Stimulated activated effector memory CD8-positive, alpha-beta T cell treated with anti-CD3 and anti-CD28 coated beads, Interleukin-12 subunit alpha, Interleukin-12 subunit beta, amount 100 ng/mL, for 72 hours (primary cell): ENCODE data around the gene LNP1.
A peak's percentile ranks its signal among the peaks of the same experiment; 100 is the strongest.
"Not testable (repeated sequence)": the region's sequence is repeated elsewhere in the genome, so short reads cannot be mapped to it uniquely, and the experiment has no call there.

ENCODE experiments used
- ATAC-seq: fragments of 150-1000 bp; cut with Tn5 transposase; 2 replicates; pipeline ENCODE4 v1.10.0; 2021
- DNase-seq, 2 donors: peaks; one replicate each; pipeline ENCODE4 v3.0.0; 2021 to 2022; ENCODE audit warnings: low spot score in 2 of 2
- H3K27ac Mint-ChIP-seq: one replicate; pipeline ENCODE4 v1.8.0; 2022; ENCODE audit warnings: mild to moderate bottlenecking, mixed read lengths
- H3K36me3 Mint-ChIP-seq: one replicate; pipeline ENCODE4 v1.8.0; 2022; ENCODE audit warnings: mild to moderate bottlenecking, mixed read lengths
- H3K4me1 Mint-ChIP-seq: one replicate; pipeline ENCODE4 v1.8.0; 2022; ENCODE audit warnings: mixed read lengths
- H3K4me3 Mint-ChIP-seq: one replicate; pipeline ENCODE4 v1.8.0; 2022; ENCODE audit warnings: mild to moderate bottlenecking, mixed read lengths
- H3K9me3 Mint-ChIP-seq: one replicate; pipeline ENCODE4 v1.8.0; 2022; ENCODE audit warnings: mixed read lengths

Gene LNP1

GRCh38 chr3:100400780-100401673, at the start of gene LNP1, which contains the start of gene TOMM70:
Gene LNP1 (plus strand): TSS chr3:100401539. CDS start chr3:100429730, 28,191 bp downstream.
Gene TOMM70 (minus strand): TSS chr3:100401089. CDS start chr3:100400949, 140 bp downstream.
- Mint-ChIP-seq H3K36me3 (peaks cover 33% of the 10 kb centered on the region), H3K27ac (peak within 1 kb of the TSS; percentile 98), H3K9me3 (no peaks in the 10 kb centered on the region), H3K4me3 (peak within 1 kb of the TSS; percentile 90), H3K4me1 (peaks cover 43% of the 10 kb centered on the region)
- DNase-seq (peak; percentile 86 to 98), ATAC-seq (peak; percentile 93)

GRCh38 chr3:100351770-100352169, 49.6 kb upstream of the LNP1 start:
- H3K36me3 Mint-ChIP-seq, result peaks cover 88% of the 10 kb centered on the region
- not testable (repeated sequence) for ATAC-seq, DNase-seq, H3K9me3 Mint-ChIP-seq, H3K4me1 Mint-ChIP-seq, H3K4me3 Mint-ChIP-seq, H3K27ac Mint-ChIP-seq

GRCh38 chr3:100352296-100353231, 48.8 kb upstream of the LNP1 start:
- Mint-ChIP-seq H3K4me3 (no peak overlapping the region), H3K36me3 (peaks cover 86% of the 10 kb centered on the region), H3K4me1 (no peaks in the 10 kb centered on the region), H3K27ac (no peak overlapping the region), H3K9me3 (no peaks in the 10 kb centered on the region)
- DNase-seq (no peak), ATAC-seq (no peak)

- no peak overlapping the region for H3K4me3 Mint-ChIP-seq
- ATAC-seq (no peak), DNase-seq (no peak)
Measured at GRCh38 chr3:100354850-100355249, 46.5 kb upstream of the LNP1 start.

GRCh38 chr3:100358413-100358812, 42.9 kb upstream of the LNP1 start:
- no peak overlapping the region for H3K4me3 Mint-ChIP-seq
- H3K9me3 Mint-ChIP-seq, result peaks cover 2% of the 10 kb centered on the region
- no peak overlapping the region for H3K27ac Mint-ChIP-seq
- H3K36me3 Mint-ChIP-seq, result peaks cover 79% of the 10 kb centered on the region
- DNase-seq (no peak), ATAC-seq (no peak)
- no peaks in the 10 kb centered on the region for H3K4me1 Mint-ChIP-seq

More at GRCh38 chr3:100354850-100355249, 46.5 kb upstream of the LNP1 start:
- Mint-ChIP-seq H3K27ac (peak overlapping the region; percentile 42), H3K9me3 (no peaks in the 10 kb centered on the region), H3K4me1 (no peaks in the 10 kb centered on the region), H3K36me3 (peaks cover 82% of the 10 kb centered on the region)

GRCh38 chr3:100359035-100359434, 42.3 kb upstream of the LNP1 start:
- H3K27ac Mint-ChIP-seq, result peak overlapping the region; percentile 6
- no peak overlapping the region for H3K4me3 Mint-ChIP-seq

GRCh38 chr3:100360757-100361496, 40.4 kb upstream of the LNP1 start:
- DNase-seq (no peak), ATAC-seq (no peak)
- peaks cover 2% of the 10 kb centered on the region for H3K9me3 Mint-ChIP-seq
- H3K36me3 Mint-ChIP-seq, result peaks cover 79% of the 10 kb centered on the region
- no peaks in the 10 kb centered on the region for H3K4me1 Mint-ChIP-seq
- H3K4me3 Mint-ChIP-seq, result no peak overlapping the region
- H3K27ac Mint-ChIP-seq, result peak overlapping the region; percentile 32

More at GRCh38 chr3:100359035-100359434, 42.3 kb upstream of the LNP1 start:
- H3K4me1 Mint-ChIP-seq, result no peaks in the 10 kb centered on the region
- DNase-seq (no peak), ATAC-seq (no peak)
- peaks cover 2% of the 10 kb centered on the region for H3K9me3 Mint-ChIP-seq
- peaks cover 79% of the 10 kb centered on the region for H3K36me3 Mint-ChIP-seq

- Mint-ChIP-seq H3K4me1 (no peaks in the 10 kb centered on the region), H3K9me3 (peaks cover 2% of the 10 kb centered on the region), H3K27ac (no peak overlapping the region), H3K36me3 (peaks cover 79% of the 10 kb centered on the region), H3K4me3 (no peak overlapping the region)
- DNase-seq, result no peak
- no peak for ATAC-seq
Measured at GRCh38 chr3:100361897-100362296, 39.4 kb upstream of the LNP1 start.

GRCh38 chr3:100364421-100364820, 36.9 kb upstream of the LNP1 start:
- Mint-ChIP-seq H3K36me3 (peaks cover 83% of the 10 kb centered on the region), H3K4me3 (no peak overlapping the region), H3K9me3 (peaks cover 2% of the 10 kb centered on the region), H3K27ac (no peak overlapping the region), H3K4me1 (no peaks in the 10 kb centered on the region)
- DNase-seq (no peak), ATAC-seq (no peak)

- Mint-ChIP-seq H3K36me3 (peaks cover 100% of the 10 kb centered on the region), H3K27ac (peak overlapping the region; percentile 10), H3K9me3 (peaks cover 2% of the 10 kb centered on the region), H3K4me1 (no peaks in the 10 kb centered on the region), H3K4me3 (no peak overlapping the region)
- no peak for DNase-seq
- ATAC-seq, result no peak
Measured at GRCh38 chr3:100366424-100366823, 34.9 kb upstream of the LNP1 start.

- Mint-ChIP-seq H3K36me3 (peaks cover 100% of the 10 kb centered on the region), H3K9me3 (no peaks in the 10 kb centered on the region), H3K4me3 (no peak overlapping the region), H3K27ac (no peak overlapping the region), H3K4me1 (no peaks in the 10 kb centered on the region)
- ATAC-seq (no peak), DNase-seq (no peak)
Measured at GRCh38 chr3:100368441-100368840, 32.9 kb upstream of the LNP1 start.

- Mint-ChIP-seq H3K9me3 (no peaks in the 10 kb centered on the region), H3K27ac (no peak overlapping the region), H3K4me1 (no peaks in the 10 kb centered on the region), H3K36me3 (peaks cover 97% of the 10 kb centered on the region), H3K4me3 (no peak overlapping the region)
- DNase-seq, result no peak
- ATAC-seq, result no peak
Measured at GRCh38 chr3:100370756-100371155, 30.6 kb upstream of the LNP1 start.

- no peak for DNase-seq
- H3K27ac Mint-ChIP-seq, result no peak overlapping the region
- no peaks in the 10 kb centered on the region for H3K9me3 Mint-ChIP-seq
- no peaks in the 10 kb centered on the region for H3K4me1 Mint-ChIP-seq
- peaks cover 97% of the 10 kb centered on the region for H3K36me3 Mint-ChIP-seq
- no peak for ATAC-seq
- no peak overlapping the region for H3K4me3 Mint-ChIP-seq
Measured at GRCh38 chr3:100374521-100374920, 26.8 kb upstream of the LNP1 start.

GRCh38 chr3:100376301-100376700, 25.0 kb upstream of the LNP1 start:
- Mint-ChIP-seq H3K36me3 (peaks cover 97% of the 10 kb centered on the region), H3K27ac (no peak overlapping the region)

More at GRCh38 chr3:100376301-100376700, 25.0 kb upstream of the LNP1 start:
- Mint-ChIP-seq H3K4me1 (no peaks in the 10 kb centered on the region), H3K9me3 (no peaks in the 10 kb centered on the region), H3K4me3 (no peak overlapping the region)
- DNase-seq (no peak), ATAC-seq (no peak)
